ACHN (cell line): ENCODE data around the gene GP2.

ENCODE experiments used
- DNase-seq: peaks from one replicate; pipeline ENCODE4 v3.0.0-alpha.2; 2015
- in situ Hi-C: cut with HindIII; loops from 2 replicates; pipeline ENCODE4 v1.10.0; 2017; ENCODE audit warnings: low sequenced_read_pairs, low pct_ligation_motif_present, low pct_unique_long_range_greater_than_20kb

The GP2 gene

DNA sequence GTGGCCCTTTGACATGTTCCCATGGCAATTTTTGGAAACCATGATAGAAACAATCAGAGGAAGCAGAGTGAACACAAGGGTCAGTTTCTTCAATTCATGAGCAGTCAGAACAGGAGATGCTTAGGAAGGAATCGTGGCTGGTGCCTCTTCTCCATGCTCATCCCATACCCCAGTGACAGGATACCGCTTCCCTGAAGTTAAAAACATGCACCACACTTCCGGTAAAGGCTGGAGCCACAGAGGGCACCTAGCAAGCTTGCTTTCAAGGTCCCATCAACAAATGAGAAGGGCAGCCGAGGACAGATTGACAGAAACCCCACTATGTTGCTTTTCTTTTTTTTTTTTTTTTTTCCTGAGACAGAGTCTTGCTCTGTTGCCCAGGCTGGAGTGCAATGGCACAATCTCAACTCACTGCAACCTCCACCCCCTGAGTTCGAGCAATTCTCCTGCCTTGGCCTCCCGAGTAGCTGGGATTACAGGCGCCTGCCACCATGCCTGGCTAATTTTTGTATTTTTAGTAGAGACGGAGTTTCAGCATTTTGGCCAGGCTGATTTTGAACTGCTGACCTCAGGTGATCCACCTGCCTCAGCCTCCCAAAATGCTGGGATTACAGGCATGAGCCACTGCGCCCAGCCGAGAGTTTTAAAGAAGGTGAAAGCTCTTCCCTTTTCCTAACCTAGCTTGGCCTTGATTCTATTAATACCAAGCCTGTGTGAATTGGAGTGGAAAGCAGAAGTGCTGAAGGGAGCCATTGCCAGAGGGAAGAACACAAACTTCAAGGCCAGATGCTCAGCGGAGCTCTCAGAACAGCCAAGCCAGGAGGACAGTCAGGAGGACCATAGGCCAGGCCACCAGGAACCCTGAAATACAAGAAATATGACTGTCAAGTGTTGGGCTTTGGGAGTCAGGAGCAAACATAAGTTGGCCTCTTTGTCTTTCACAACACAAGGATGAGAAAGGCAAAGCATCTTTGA lies 16.6 kb downstream of the GP2 start:
- no peak for DNase-seq
- in situ Hi-C loops: no loop called here

DNA sequence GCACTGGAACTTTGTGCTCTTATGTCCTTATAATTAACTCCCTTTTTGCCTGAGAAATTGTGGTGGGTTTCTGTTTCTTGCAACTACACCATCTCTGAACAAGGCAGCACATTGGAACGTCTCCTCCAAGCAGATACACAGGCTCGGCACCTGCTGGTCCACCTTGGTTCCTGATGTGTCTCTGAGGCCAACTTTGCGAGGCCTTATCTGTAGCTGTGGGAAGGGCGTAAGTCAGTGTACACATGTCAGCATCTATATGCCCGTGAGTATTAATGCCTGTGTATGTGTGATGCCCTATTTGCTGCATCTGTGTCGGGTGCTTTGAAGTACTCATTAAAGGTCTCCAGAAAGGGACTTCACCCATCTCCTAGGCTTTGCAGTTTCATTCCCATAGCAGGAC lies 17.5 kb downstream of the GP2 start:
- DNase-seq: no peak
- in situ Hi-C loops: no loop called here

DNA sequence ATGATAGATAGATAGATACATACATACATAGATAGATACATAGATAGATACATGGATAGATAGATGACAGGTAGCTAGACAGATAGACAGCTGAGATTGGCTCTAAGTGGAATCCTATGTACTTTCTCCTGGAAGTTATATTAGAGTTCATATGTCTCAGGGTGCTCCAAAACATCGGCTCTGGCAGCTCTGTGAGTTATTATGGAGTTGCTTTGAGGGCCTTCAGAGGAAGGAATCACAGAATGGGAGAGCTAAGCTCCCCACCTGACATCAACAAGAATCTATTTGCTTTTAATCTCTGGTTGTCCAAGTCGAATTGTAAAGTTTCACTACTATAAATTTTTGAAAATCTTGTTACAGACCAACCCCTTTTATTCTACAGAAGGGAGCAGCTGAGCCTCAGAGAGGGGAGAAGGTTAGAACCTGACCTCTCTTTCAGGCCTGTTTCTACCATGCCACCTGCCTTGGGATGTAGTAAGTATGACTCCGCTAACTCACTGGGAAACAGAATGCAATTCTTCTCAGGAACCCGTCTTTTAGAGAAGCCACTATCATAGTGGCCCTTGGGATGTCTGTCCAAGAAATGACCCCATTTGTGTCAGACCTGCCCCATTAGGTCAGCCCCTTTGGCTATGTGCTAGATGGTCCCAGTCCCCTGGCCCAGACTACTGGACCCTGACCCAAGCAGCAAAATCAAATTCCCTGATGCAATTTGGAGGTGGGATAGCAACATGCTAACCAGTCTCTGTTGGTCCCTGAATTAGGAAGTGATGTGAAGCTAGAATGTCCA lies 18.3 kb downstream of the GP2 start:
- in situ Hi-C loops: no loop called here
- no peak for DNase-seq

DNA sequence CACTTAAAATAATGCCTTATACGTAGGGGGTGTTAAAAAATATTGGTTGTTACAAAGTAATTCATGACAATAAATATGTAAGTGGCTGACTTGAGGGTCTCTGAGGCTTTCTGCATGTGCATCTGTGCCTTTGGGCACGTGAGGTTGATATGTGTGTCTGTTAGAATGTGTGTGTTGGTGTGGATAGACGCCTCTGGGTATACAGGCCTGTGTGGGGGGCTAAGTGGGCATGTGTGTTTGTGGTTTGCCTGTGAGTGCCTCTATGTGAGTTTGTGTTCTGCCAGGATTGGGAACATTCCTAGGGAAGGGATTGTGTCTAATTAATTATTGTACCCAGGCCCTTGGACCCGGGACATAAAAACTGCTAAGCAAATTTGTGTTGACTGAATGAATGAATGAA lies 19.0 kb downstream of the GP2 start:
- in situ Hi-C loops: no loop called here
- DNase-seq: no peak

DNA sequence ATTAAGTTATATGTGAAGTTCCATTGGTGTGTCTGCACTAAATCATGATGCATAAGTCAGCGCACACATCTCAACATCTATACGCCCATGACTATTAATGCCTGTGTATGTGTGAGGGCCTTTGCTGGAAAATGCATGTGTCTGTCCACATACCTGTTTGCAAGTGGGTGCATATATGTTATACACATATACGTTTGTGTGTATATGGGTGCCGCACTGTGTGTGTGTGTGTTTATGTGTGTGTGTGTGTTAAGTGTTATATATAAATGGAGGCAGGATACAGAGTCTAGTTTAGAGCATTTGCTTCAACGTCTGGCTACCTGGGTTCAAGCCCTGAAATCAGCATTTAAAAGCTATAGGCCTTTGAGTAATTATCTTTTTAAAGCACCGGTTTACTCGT lies 19.5 kb downstream of the GP2 start:
- in situ Hi-C loops: no loop called here
- no peak for DNase-seq

DNA sequence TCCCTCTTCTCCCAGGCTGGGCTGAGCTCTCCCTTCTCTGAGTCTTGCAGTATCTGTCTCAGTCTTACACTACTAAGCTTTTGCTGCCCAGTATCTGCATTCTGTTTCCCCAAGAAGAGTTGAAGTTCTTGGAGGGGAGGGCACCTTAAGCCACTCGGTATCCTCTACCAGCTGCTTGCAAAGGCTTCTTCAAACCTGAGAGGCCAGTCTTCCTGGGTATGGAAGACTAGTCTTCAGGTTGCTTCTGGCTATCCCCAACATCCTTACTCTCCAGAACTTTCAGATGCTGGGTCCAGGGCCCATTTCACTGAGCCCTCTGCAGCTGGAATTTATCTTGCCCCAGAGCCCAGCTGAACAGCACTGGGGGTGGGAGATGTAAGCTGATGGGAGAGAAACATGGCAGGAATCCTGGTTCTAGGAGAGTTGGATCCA lies 20.1 kb downstream of the GP2 start:
- in situ Hi-C loops: no loop called here
- DNase-seq: no peak

DNA sequence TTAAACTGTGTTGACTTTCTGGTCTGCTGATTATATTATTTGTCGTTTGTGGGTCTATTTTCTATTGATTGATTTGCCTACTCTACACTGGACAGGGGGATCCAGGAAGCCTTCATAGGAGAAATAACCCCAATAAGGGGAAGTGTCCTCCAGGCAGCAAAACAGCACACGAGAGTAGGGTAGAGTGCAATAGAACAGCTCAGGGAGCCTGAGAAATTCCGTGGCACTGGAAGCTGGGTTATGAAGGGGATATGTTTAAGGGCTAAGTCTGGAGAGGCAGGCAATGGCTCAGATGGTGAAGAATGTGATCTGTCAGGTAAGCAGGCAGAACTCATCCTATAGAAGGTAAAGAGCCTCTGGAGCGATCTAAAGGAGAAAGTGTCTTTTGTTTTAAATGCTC lies 20.9 kb downstream of the GP2 start:
- in situ Hi-C loops: no loop called here
- DNase-seq: no peak

DNA sequence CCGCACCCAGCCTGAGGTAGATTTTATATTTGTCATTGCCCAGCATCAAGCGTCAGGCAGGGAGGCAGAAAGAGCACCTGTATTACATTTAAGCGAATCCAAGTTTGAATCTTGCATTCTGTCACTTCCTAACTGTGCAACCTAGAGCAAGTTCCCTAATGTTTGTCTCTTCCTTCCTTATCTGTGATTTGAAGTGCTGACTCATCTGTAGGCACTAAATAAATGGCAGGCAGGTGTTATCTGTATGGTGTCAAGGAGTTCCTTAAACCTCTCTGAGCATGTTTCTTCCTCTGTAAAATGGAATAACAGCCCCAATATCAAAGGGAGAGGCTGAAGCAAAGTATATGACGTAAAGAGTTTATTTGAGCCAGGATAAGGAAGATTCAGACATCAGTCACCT lies 24.3 kb downstream of the GP2 start:
- in situ Hi-C loops: no loop called here
- no peak for DNase-seq

DNA sequence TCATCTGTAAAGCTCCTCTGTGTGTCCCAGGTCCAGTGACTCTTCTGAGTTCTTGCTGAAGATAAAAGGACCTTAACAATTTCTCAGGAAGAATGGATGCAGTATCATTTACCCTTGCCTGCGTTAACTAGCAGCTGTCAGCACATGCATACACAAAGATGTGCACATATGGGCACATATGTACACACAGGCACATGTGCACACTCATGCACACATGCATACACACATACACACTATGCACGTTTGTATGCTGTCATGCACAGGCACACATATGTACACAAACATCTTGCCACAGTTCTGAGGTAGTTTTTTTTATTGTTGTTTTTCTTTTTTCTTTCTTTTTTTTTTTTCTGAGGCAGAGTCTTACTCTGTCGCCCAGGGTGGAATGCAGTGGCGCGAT lies 24.9 kb downstream of the GP2 start:
- no peak for DNase-seq
- in situ Hi-C loops: no loop called here

DNA sequence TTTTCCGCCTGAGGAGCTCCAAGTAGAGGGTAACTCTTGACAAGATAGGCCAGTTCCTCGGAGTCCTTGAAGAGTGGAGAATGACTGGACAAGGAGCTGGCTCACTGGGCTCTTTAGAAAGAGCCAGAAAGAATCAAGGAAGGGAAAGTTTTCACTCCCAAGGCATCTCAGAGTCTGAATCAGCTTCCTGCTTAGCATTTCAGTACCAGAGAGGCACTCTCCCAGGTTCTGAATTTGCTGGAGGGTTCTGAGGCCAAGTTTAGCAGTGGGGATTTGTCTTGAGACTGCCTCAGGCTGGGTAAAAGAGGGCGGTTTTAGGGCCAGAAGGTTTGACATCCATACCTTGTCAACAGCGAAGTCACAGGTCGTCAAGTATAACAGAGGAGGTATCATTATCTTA lies 25.5 kb downstream of the GP2 start:
- no peak for DNase-seq

DNA sequence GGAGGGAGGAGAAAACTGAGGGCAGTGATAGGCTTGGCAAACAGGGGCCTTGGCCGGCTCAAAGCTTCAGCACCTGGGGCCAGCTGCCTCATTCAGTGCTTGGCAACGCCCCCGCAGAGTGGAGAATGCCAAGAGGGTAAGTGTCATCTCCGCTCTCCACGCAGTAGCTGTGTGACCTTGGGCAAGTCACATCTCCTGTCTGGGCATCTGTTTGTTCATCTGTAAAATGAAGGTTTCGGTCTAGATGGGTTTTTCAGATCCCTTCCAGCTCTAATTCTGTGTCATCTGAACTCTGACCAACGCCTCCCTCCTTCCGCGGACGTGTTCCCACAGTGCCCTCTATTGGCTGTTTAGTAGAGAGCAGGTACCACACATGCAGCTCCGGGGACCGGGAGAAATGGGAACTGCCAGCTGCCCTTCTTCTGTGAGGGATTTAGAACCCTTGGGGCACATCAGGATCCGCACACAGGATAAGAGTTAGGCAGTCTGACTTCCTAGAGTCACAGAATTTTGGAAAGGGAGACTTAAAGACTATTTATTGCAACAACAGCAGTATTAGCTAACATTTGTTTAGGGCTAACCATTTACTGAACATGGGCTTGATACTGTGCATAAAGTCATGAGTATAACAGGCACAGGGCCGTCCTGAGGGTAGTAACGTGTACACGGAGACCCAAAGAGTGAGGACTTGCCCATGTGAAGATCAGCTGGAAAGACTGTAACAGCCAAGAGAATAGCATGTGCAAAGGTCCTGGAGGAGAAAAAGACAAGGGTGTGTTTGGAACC lies 26.8 kb downstream of the GP2 start:
- in situ Hi-C loops: no loop called here
- DNase-seq: peak; percentile 73

More for the DNA sequence above, 25.5 kb downstream of the GP2 start:
- in situ Hi-C loops: no loop called here

DNA sequence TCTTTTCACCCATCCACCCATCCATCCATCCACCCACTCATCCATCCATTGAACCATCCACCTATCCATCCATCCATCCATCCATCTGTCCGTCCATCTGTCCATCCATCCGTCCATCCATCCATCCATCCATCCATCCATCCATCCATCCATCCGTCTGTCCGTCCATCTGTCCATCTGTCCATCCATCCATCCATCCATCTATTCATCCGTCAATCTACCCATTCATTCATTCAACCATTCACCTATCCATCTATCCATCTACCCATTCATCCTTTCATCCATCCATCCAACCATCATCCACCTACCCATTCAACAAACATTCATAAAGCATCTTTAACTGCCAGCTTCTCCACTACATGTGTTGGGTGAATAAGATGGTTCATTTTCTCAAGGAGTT lies 28.9 kb downstream of the GP2 start:
- DNase-seq: no peak
- in situ Hi-C loops: no loop called here

DNA sequence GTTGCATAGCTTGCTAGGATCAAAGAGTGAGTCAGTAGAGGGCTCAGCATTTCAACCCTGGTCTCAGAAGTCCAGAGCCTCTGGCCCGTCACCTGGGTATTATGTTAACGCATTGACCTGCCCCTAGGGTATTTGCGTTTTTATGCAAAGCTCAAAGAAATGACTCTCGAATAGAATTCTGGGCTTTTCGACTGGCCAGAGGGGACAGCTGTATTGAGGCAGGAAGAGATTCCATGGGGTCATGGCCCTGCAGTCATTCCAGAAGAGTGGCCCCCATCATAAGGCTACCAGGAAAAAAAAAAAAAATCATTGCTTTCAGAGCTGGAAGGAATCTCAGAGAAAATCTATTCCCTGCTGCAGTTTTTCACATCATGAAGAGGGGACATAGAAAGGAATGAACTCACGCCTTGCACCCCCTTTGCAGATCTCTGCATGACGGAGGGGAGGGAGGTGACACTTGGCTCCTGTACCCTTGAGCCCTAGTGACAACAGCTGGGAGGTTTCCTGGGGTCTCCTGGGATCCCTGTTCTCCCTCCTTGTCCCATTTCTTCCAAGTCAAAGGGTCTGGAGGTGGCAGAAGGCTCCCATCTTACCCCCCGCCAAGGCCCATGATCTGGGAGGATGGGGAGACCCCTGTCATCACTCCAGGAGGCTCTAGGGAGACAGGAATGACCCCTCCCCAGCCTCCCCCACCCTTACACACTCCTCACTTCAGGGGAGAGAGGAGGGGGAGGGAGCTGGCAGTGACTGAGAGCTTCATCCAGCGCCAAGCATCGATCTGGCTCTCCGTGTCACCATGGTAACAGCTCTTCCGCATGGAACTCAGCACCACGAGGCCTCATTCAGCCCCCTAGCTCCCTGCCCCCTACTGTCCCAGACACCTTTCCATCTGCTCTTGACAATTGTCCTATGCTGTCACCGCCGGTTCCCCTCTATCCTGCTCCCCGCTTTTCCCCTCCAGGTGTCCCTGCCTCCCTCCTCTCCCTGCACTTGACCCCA lies 35.8 kb downstream of the GP2 start:
- in situ Hi-C loops: no loop called here
- no peak for DNase-seq

DNA sequence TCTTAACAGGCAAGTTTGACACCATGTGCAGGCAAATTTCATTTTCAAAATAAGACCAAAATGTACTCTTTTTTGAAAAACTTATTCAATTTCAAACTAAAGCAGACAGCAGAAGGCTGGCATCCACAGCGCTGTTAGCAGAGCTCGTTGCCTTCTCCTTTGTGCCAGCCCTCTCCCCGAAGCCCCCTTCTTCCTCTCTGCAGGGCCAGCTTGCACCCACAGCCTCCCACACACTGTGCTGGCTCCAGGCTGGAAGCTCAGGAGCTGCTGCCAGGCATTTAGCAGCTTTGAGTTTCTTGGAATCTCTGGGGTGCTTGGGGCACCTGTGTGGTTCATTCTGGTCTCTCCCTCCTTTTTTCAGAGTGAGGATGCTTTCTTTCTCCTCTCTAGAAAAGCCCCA lies 37.7 kb downstream of the GP2 start:
- in situ Hi-C loops: no loop called here
- DNase-seq: no peak

DNA sequence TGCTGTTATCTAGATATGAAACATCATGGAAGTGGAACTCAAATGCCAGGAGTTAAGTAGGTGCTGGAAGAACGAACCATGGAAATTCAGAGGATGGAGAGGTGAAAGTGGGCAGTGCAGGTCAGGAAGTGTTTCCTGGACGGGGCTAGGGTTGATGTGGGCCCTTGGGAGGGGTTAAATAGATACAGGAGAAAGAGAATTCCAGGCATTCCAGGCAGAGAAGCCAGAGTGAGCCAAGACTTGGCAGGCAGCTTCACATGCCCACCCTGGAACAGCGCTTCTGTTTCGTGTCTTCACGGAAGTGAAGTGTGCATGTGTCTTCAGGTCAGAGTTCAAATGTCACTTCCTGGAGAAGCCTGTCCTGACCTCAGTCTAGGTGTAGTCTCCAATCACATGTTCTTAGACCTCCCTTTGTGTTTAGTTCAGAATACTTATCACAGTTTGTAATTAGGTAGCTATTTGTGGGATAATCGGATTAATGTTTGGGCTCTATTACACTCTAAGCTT lies 41.3 kb downstream of the GP2 start:
- DNase-seq: no peak
- in situ Hi-C loops: no loop called here

DNA sequence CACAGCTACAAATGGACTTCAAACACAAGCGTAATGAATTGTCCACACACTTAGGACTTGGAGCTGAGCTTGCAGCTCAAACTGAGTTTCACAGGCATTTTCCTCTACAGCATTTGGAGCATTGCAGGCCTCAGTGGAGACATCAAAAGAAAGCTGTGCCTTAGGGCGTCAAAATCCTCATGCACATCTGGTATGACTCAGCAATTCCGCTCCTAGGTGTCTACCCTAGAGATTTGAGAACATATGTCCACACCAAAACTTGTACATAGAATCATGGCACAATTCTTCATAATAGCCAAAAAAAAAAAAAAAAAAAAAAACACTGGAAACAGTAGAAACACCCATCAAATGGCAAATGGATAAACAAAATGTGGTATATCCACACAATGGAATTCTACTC lies 47.1 kb downstream of the GP2 start:
- in situ Hi-C loops: no loop called here
- DNase-seq: no peak

DNA sequence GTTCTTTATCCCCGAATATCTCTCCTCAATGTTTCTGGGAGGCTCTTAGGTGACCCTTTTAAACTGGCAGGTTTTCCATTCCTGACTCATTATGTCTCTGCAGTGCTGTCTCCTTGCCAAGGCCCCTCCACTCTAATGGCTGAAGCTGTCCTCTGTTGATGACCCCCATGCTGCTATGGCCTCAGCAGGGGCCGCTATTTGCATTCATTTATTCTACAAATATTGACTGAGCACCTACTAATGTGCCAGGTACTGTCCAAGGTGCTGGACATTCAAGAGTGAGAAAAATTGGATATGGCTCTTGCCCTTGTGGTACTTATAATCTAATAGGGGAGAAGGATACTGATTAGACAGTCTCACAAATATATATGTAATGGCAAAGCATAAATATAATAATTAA lies 55.4 kb downstream of the GP2 start:
- DNase-seq: peak; percentile 7
- in situ Hi-C loops: no loop called here

DNA sequence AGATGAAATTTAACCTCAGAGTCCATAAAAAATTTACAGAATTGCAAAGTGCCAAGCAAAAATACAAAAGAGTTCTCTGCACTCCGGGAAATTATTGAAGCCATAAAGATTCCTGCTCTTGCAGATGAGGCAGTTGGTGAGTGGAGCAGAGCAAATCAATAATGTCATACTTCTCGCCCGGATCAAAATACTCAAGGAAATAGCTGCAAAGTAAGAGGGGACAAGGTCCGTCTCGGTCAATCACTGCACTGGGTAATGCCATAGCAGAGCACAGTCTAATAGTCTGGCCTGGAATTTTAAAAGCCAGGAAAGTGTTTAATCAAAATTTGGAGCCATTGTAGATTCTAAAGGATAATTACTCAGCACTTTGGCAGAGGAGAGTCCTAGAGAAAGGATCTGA lies 58.9 kb downstream of the GP2 start:
- in situ Hi-C loops: no loop called here
- no peak for DNase-seq
